ENCODE results near the gene KLHL25.

- TF ChIP-seq NCOA1 (CRISPR knock-in tag; IDR thresholded peaks at IDR 0.05) (no peak), NONO (IDR thresholded peaks at IDR 0.05) (no peak), NONO (CRISPR knock-in tag; conservative IDR thresholded peaks at IDR 0.05) (no peak), KDM5A (IDR thresholded peaks at IDR 0.05; ENCODE audit: borderline replicate concordance, low read length) (no peak), HMG20A (CRISPR knock-in tag; IDR thresholded peaks at IDR 0.05; ENCODE audit: borderline replicate concordance) (no peak), EHMT2 (IDR thresholded peaks at IDR 0.05; ENCODE audit: borderline replicate concordance, low read depth, low read length) (no peak), EZH2 (conservative IDR thresholded peaks at IDR 0.05; ENCODE audit: low read depth, low read length) (no peak), ZNF775 (CRISPR knock-in tag; IDR thresholded peaks at IDR 0.05; ENCODE audit: borderline replicate concordance) (no peak), MED8 (CRISPR knock-in tag; IDR thresholded peaks at IDR 0.05; ENCODE audit: insufficient replicate concordance) (no peak), ZZZ3 (CRISPR knock-in tag; IDR thresholded peaks at IDR 0.05; ENCODE audit: borderline replicate concordance) (no peak)
- TF ChIP-seq, protein P1, sequence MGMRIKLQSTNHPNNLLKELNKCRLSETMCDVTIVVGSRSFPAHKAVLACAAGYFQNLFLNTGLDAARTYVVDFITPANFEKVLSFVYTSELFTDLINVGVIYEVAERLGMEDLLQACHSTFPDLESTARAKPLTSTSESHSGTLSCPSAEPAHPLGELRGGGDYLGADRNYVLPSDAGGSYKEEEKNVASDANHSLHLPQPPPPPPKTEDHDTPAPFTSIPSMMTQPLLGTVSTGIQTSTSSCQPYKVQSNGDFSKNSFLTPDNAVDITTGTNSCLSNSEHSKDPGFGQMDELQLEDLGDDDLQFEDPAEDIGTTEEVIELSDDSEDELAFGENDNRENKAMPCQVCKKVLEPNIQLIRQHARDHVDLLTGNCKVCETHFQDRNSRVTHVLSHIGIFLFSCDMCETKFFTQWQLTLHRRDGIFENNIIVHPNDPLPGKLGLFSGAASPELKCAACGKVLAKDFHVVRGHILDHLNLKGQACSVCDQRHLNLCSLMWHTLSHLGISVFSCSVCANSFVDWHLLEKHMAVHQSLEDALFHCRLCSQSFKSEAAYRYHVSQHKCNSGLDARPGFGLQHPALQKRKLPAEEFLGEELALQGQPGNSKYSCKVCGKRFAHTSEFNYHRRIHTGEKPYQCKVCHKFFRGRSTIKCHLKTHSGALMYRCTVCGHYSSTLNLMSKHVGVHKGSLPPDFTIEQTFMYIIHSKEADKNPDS (CRISPR knock-in tag; IDR thresholded peaks at IDR 0.05): no peak
These were observed 34.7 kb downstream of the KLHL25 start for GRCh38 chr15:85760049-85760448.

Data from HepG2 (cell line).